HG03095 (cell line): ENCODE measurements around the gene TSPAN14.
A peak's percentile ranks its signal among the peaks of the same experiment; 100 is the strongest.

Experiments used
- ATAC-seq: cut with Tn5 transposase; IDR thresholded peaks from one replicate; pipeline ENCODE4 v1.9.1; 2021; ENCODE audit warnings: moderate library complexity; ENCODE audit not compliant: unreplicated experiment

TSPAN14 gene

DNA sequence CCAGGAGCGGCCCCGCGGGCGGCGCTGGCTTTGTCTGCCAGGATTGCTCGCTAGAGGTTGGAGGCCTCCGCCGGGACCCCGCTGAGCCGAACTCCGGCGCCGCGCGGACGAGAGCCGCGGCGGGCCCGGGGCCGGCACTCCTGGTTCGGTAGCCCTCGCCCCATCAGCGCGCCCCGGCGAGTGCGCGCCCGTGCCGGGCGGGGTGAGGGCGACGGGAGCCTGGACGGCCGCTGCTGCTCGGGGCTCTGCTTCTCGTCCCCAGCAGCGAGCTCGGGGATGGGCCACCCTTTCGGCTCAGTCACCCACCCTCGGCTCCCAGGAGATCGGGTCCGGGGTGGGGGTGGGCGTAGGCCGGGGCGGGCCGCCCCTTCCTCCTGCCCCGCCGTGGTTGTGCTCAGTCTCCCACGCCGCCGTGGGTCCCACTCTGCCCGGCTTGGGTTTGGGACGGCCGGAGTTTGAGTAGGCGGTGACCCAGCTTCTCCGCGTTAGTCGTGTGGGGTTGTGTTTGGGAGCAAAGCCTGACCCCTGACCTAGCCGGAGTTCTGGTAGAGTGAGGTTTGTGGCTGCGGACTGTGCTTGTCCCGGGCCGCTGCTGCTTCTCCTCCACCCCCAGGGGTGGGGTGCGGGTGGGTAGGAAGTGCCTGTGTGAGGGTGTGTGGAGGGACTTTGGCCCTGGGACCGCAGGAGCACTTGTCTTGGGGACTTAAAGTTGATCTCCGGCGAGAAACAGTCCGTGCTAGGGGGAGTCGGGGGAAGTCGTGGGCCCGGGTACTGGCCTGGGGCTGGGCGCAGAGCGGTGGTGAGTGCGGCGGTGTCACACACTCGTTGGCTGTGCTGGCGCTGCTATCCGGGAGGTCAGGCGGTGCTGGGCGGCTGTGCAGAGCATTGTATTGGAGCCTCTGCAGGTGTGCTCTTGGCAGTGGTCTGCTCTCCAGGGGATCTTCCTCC lies 677 bp downstream of the TSPAN14 start:
- peak; percentile 17 for ATAC-seq

DNA sequence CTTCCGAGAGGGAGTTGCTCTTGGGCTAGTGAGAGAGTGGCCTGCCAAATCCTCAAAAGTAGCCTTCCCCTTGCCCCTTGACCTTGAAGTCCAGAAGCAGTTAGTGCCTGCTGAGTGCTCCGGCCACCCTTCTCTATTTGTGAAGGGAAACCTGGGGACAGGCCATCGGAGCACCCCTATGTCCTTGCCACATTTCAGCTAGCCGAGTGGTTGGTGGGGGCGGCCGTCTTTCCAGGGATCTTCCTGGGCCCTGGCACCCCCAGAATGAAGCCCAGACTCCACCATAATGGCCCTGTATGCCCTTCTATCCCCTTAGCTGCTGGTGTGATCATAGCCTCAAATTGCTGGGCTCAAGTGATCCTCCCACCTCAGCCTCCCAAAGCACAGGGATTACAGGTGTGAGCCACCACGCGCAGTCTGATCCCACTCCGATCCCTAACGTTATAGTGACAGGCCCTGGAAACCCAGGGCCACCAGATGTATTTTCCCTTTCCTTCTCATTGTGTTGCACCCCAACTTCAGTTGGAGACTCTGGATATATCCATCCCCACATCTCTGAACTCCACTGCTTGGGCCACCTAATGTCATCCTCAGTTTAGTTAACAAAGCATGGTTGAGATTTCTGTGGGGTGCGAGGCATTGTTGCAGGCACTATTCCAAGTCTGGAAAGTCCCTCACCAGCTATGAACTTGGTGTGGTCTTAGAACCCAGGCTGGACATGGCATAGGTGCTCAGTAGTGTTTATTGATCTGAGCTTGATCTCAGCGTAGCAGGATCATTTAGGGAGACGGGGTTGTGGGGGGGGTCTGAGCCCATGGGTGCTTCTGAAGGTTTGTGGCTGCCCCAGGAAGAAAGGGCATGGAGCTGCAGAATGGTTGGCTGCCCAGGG lies 1.6 kb downstream of the TSPAN14 start:
- ATAC-seq: no peak

DNA sequence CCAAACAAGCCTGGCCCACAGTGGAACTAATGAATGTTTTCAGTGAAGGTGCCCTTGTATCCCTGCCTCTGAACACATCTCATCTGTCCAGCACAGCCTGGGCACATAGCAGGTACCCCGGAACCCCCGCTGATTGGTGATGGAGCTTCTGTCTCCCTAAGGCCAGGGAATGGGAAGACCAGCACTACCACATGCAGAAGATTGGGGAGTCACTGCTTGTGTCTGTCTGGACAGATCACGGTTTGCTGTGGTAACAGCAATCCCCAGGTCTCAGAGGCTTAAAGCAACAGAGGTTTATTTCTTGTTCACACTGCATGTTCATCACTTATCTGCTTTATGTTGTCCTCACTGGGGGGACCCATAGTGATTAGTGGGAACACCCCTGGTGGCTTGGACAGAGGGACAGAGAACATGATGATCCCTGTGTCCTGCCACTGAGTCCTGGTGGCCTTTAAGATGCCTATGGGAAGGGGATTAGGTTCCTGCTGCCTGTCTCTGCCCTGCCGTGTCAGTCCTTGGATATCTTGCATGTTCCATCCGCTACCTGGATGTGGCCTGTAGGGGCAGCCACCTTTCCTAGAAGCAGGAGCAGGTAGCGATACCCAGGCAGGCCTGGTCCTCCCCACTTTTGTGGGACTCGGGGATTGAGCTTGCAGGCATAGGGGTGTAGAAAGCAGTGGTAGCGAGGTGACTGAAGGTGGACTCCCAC lies 3.6 kb downstream of the TSPAN14 start:
- no peak for ATAC-seq

DNA sequence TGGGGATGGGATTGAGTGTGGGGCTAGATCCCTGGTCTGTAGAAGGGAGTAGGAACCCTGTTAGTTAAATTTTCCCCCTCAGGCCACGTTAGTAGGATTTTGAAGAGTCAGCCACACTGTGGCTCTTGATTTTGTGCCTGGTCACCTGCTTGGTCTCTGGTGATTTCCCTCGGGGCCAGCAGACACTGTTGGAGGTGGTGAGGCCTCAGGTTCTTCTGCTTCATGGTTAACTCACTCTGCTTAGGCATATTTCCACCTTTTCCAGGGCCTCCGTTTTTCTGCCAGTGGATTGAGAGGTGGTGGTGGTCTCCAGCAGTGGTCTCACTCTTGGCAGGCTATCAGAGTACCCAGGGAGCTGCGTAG lies 4.1 kb downstream of the TSPAN14 start:
- no peak for ATAC-seq

DNA sequence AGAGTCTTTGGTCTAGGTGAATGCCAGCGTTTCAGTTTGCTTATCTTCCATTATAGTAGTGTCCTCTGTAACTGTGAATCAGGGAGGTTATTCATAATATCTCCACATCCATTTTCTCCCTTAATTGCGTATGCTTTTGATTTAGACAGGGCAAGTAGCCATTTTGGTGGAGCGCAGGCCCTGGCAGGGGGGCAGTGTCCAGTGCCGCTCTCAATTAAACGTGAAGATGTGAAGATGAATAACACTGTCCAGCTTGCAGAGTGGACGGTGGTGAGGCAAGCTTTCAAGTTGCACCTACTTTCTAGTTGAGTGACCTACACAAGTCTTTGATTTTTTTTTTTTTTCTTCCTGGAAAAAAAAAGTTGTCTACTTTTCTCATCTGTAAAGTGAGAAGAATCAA lies 4.5 kb downstream of the TSPAN14 start:
- no peak for ATAC-seq

DNA sequence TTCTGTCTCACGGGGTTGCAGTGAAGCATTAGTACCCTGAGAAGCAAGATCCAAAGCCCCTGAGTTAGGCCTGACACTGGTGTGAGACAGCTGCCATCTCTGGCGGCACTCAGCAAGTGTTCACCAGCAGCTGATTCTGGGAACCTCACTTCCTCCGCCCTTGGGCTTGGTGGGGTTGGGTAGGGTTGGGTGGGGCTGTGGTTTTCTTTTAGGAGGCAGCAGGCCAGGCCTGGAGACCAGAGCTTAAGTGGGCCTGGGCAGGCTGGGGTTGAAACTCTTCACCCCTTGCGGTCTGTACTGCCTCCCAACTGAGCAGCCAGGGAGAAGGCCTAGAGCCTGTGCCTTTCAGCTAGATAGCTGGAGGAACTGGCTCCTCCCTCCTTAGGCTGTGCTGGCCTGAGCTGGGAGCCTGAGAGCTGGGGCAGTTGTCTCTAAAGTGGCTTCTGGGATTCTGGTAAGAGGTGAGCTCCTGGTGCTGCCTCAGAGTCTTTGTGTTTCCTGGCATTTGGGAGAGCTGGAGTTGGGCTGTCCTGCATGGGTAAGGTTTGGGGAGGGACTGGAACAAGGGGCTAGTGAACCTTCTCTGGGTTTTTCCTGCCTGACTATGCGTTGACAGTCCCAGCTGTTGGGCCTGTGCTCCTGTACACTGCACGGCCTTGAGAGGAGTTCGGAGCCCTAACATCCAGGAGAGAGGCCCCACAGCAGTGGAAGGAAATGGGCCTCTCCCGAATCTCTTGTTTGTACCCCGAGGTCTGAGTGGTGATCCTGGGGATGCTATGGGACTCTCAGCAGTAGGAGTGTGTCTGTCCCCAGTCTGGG lies 5.1 kb downstream of the TSPAN14 start:
- ATAC-seq: peak; percentile 37

DNA sequence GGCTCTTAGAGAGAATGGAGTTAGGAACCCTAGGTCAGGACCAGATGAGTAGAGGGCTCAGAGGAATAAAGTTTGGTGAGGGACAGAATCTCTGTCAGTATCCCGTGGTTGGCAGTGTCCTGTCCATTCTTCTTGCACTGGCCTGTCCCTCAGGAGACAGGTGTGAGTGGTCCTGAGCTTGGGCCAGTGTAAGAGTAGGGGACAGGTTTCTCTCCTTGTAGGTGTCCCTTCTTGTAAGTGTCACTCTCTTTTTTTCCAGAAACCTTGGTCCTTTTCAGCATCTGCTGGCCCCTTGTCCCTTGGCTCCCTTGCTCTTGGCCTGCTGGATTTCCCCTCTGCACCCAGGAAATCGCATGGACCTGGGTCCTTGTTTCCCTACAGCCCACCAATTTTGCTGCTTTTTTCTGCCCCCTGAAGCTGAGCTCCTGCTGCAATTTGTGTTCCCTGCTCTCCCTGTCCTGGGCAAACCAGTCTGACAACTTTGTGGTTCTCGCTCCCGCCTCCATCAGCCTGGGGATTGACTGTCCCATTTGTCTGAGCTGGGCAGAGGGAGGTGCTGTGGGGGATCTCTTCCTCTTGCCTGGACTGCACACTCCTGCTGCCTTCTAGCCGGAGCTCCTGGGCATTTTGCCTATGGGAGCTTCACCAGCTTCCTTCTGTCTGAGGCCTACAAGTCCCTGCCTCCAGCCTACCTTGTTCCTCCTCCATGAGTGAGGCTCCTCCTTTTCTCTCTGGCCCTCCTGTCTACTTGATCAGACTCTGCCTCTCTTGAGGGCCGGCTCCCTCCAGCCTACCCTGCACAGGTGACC lies 6.5 kb downstream of the TSPAN14 start:
- no peak for ATAC-seq

DNA sequence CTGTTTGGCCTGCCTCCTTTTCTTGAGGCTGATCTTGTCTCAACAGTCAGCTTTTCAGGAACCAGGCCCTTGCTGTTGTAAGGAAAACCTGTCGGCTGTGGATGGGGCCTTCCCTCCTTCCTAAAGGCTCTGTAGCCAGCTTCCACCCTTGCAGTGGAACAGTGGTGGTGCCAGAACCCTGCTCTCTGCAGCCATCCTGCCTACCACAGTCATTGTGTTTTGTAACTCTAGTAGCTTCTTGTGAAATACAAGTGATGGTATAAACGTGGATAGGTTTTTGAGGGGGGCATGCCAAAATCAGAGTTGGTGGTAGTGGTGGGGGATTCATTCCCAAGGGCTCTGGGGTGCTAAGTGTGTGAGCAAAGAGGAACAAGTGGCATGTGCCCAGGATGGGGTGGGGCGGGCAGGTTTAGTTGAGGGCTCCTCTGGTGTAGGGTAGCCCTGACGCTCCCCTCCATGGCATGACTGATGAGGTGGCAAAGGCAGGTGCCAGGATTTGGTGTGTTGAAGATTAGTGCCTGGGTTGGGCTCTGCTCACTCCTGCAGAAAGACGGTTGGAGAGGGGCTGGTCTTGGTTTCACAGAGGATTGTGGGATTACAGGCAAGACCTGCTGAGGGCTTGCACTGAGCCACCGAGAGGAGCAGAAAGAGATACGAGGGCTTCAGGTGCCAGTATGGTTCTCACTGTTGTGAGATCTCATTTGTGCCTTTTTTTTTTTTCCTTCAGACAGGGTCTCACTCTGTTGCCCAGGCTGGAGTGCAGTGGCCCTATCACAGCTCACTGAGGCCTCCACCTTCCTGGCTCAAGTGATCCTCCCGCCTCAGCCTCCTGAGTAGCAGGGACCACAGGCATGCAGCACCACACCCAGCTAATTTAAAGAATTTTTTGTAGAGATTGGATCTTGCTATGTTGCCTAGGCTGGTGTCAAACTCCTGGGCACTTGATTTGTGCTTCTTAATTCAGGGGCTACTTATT lies 7.4 kb downstream of the TSPAN14 start:
- no peak for ATAC-seq

DNA sequence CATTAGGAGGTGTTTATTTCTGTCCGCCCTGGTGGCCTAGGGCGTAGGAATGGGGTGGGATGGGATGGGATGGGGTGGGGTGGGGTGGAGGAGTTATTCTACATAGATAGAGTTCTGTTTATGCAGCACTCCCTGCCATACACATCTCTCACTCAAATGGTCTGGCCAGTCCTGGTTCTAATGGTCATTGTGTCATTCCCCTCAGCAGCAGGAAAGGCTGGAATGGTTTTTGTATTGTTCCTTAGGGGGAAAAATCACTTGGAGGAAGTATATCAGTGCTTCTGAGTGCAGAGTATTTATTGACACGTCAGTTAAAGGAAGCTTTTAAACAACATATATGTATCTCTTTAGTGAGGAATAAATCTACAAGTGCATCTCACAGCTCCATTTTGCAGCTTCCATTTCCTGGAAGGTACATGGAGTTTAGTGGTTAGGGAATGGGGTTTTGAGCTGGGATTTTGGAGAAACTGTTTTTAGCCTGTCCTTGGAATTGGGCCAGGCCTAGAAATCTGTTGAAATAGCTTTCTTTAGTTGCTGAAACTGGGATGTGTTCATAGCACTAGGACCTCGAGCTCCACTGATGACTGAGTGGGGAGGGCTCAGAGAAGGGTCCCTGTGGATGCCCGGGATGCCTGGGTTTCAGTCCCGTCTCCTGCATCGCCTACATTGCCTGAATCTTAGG lies 8.3 kb downstream of the TSPAN14 start:
- no peak for ATAC-seq

DNA sequence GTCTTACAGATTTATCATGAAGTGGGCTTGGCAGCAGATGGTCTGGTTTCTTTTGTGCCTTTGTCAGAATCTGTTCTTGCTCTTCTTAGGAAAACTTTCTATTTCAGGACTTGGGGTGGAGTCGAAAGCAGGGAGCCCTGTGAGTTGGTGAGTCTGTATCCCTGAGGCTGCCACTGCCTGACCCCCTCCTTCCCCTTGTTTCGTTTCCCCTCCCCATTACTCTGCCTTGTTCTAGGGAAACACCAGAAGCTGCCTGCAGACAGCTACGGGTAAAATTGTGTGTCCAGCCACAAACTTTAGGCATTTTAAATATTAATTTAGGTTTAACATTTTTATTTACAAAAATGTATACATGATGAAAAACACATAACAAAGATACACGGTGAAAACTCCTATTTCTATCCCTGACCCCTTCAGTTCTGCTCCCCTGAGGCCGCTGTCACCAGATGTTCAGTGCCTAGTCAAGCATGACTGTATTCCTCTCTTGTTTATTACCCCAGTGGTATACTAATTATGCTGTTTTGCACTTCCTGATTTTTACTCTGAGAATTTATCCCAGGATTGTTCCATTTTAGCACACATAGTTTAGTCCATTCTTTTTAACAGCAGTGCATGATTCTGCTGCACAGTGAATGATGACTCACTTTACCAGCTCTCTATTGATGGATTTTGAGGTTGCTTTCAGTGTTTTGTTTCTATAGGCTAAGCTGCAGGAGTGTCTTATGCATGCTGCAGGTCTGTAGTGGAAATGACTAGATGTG lies 9.1 kb downstream of the TSPAN14 start:
- peak; percentile 29 for ATAC-seq

DNA sequence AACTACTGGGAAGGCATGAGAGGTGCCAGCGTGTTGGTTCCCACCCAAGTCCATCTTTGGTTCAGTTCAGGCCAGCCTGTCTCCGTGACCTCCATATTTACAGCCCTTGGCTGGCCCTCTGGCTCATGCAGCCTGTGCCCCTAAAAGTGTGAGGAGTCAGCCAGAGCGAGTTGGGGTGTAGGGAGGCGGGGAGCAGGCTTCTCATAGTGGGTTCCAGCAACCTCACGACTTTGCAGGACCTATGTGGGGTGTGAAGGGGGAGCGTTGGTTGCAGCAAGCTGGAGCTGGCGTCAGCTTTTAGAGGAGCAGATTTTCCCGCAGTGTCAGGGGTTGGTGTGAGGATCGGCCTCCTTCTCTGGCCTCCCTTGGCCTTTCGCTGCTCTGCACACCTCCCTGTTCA lies 9.8 kb downstream of the TSPAN14 start:
- no peak for ATAC-seq

DNA sequence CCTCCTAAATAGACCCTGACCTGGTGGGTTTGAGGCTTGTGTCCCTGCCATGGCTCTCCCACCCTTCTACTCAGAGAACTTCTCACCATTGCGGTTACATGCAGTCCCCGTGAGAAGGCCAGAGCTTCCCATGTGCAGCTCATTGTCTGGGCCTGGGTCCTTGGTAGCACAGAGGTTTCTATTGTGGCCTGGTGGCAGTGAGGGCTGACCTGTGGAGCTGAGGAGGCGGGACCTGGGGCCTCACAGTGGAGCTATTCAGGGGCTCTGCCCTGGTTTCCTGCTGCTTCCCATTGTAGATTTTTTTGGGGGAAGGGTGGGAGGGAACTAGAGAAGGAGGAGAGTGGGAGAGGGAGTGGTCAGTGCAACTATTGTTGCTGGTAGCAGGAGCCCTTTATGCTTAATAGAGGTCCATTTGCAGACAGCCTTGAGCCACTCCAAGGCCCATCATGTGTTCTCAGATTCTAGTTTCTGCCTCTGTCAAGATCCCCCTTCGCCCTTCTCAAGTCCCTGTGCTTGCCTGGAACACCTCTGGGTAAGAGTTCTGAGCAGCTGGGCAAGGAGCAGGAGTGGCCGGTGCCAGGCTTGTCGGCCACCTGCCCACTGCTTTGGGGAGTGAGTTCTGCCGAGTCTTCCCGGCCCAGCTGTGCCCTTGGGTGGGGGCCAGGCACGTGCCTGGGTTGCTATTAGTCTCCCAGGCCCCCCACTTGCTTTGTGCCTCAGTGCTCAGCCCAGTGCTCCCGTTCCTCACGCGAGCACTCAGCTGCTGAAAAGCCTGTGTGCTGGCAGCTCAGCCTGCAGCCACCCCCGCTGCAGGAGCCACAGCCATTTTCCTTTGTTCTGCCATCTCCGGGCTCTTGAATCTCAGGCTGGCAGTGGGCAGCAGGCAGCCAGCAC lies 10.7 kb downstream of the TSPAN14 start:
- no peak for ATAC-seq

DNA sequence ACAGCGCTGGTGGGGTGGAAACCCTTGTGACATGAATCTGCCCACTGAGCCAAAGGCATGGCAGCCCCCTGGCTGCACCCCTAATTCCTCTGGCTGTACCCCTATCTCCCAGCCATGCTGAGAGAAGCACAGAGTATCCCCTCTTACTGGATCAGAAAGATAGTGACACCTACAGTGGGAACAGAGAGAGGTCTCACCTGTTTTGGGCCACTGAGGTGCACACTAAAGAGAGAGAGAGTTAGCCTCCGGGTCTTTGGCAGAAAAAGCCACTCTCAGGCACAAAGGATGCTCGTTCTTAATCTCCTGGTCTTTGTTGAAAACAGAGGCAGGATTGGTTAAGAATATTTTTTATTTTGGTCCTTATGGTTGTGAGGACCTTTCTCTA lies 11.3 kb downstream of the TSPAN14 start:
- ATAC-seq: no peak

DNA sequence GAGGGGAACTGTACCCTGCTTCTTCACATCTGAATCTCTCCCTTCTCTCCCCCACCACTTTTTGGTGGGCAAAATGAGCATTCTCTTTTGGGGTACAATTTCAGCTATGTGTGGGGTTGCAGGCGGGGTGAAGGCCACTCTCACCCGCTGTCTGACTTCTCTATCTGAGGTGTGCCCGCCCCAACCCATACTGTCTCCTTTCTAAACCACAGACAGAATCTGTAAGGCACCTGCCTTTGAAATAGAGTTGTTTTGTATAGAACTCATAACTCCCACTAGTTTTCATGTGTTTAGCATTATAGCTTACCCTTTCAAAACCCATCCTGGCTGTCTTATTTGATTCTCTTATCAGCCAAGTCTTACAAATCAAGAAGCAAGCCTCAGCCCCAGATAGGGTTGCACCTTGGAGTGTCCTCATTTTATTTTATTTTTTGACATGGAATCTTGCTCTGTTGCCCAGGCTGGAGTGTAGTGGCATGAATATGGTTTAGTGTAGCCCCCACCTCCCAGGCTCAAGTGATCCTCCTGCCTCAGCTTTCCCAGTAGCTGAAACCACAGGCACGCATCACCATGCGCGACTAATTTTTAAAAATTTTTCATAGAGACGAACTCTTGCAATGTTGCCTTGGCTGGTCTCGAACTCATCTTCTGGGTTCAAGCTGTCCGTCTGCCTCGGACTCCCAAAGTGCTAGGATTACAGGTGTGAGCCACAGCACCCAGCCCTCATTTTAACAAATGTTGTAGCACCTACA lies 11.9 kb downstream of the TSPAN14 start:
- ATAC-seq: no peak

DNA sequence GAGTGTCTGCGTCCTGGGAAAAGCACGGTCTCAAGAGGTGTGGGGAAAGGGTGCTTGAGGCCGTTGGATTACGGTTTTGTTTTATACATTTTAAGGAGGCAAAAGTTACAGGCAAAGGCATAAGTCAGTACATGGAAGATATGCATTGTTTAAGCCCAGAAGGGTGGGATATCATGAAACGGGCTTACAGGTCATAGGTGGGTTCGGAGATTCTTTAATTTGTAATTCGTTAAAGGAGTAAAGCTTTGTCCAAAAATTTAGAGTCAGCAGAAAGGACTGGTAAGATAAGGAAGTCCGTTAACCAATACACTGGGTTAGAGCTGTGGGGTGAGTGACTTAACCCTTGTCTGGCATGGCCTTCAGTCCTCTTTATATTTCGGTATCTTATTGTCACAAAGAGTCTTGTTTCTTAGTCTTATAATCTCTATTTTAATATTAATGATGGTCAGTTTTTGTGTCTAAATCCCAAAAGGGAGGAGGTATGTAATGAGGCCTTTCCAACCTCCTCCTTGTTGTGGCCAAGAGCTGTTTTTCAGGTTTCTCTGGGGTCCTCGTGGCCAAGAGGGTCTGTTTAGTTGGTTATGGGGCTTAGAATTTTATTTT lies 12.7 kb downstream of the TSPAN14 start:
- ATAC-seq: no peak
